Stimulated activated naive B cell treated with anti-CD40 and anti-IgM and Interleukin-4, amounts not matched to agents 10 μg/mL and 1 μg/mL and 100 μg/mL, for 72 hours (primary cell): ENCODE results near the gene SHC3.

ENCODE experiments used
- ATAC-seq, 2 donors: fragments of 150-1000 bp; cut with Tn5 transposase; replicated peaks; 2 replicates each; pipeline ENCODE4 v1.10.0; 2021; ENCODE audit warnings: moderate library complexity in 1 of 2
- DNase-seq: peaks from one replicate; pipeline ENCODE4 v3.0.0; 2021
- H3K27ac Mint-ChIP-seq: one replicate; pipeline ENCODE4 v1.8.0; 2022; ENCODE audit warnings: mild to moderate bottlenecking, mixed read lengths
- H3K27me3 Mint-ChIP-seq, 2 donors: one replicate each; pipeline ENCODE4 v1.8.0; 2022; ENCODE audit warnings: mixed read lengths in 2 of 2
- H3K36me3 Mint-ChIP-seq, 2 donors: one replicate each; pipeline ENCODE4 v1.8.0; 2022; ENCODE audit warnings: mixed read lengths in 2 of 2, mild to moderate bottlenecking in 1 of 2
- H3K4me1 Mint-ChIP-seq, 2 donors: one replicate each; pipeline ENCODE4 v1.8.0; 2022; ENCODE audit warnings: mixed read lengths in 2 of 2, mild to moderate bottlenecking in 1 of 2
- H3K4me3 Mint-ChIP-seq, 2 donors: one replicate each; pipeline ENCODE4 v1.8.0; 2022; ENCODE audit warnings: mild to moderate bottlenecking in 2 of 2, mixed read lengths in 2 of 2, moderate library complexity in 1 of 2
- H3K9me3 Mint-ChIP-seq, 2 donors: one replicate each; pipeline ENCODE4 v1.8.0; 2022; ENCODE audit warnings: mixed read lengths in 2 of 2, mild to moderate bottlenecking in 1 of 2

Gene SHC3

GRCh38 chr9:89006267-89006666 lies 172.4 kb downstream of the SHC3 start:
- Mint-ChIP-seq H3K36me3 (no peaks in the 10 kb centered on the region), H3K4me3 (no peak overlapping the region), H3K27me3 (peaks cover 17 to 29% of the 10 kb centered on the region in 2 donors), H3K4me1 (peaks cover 3 to 5% of the 10 kb centered on the region in 2 donors), H3K27ac (no peak overlapping the region), H3K9me3 (no peaks in the 10 kb centered on the region)
- DNase-seq (no peak), ATAC-seq (no peak)

- Mint-ChIP-seq H3K36me3 (no peaks in the 10 kb centered on the region), H3K9me3 (no peaks in the 10 kb centered on the region), H3K27ac (no peak overlapping the region), H3K4me1 (peaks cover 8 to 12% of the 10 kb centered on the region in 2 donors), H3K27me3 (peaks cover 22 to 36% of the 10 kb centered on the region in 2 donors), H3K4me3 (no peak overlapping the region)
- DNase-seq (no peak), ATAC-seq (no peak)
Measured at GRCh38 chr9:89005323-89005722, 173.3 kb downstream of the SHC3 start.

GRCh38 chr9:89002987-89003386 lies 175.6 kb downstream of the SHC3 start:
- DNase-seq: no peak
- Mint-ChIP-seq H3K36me3 (no peaks in the 10 kb centered on the region), H3K9me3 (no peaks in the 10 kb centered on the region), H3K27ac (no peak overlapping the region), H3K4me3 (no peak overlapping the region), H3K27me3 (peaks cover 22 to 31% of the 10 kb centered on the region in 2 donors), H3K4me1 (peaks cover 6 to 8% of the 10 kb centered on the region in 2 donors)
- no peak for ATAC-seq

- ATAC-seq (no peak), DNase-seq (no peak)
- Mint-ChIP-seq H3K9me3 (no peaks in the 10 kb centered on the region), H3K36me3 (no peaks in the 10 kb centered on the region), H3K4me3 (no peak overlapping the region), H3K4me1 (peaks cover 6 to 8% of the 10 kb centered on the region in 2 donors), H3K27me3 (peaks cover 22 to 31% of the 10 kb centered on the region in 2 donors), H3K27ac (no peak overlapping the region)
Measured at GRCh38 chr9:89001917-89002540, 176.6 kb downstream of the SHC3 start.

- Mint-ChIP-seq H3K27me3 (peaks cover 22 to 32% of the 10 kb centered on the region in 2 donors), H3K4me1 (peaks cover 6 to 8% of the 10 kb centered on the region in 2 donors), H3K9me3 (no peaks in the 10 kb centered on the region), H3K4me3 (no peak overlapping the region), H3K36me3 (no peaks in the 10 kb centered on the region), H3K27ac (no peak overlapping the region)
- DNase-seq: peak; percentile 61
- peak; percentile 87 to 96 for ATAC-seq
Measured at GRCh38 chr9:89000973-89001916, 177.4 kb downstream of the SHC3 start.

- Mint-ChIP-seq H3K36me3 (no peaks in the 10 kb centered on the region), H3K4me3 (no peak overlapping the region), H3K27me3 (peaks cover 23 to 35% of the 10 kb centered on the region in 2 donors), H3K27ac (no peak overlapping the region), H3K9me3 (no peaks in the 10 kb centered on the region), H3K4me1 (peaks cover 6 to 8% of the 10 kb centered on the region in 2 donors)
- ATAC-seq (no peak), DNase-seq (no peak)
Measured at GRCh38 chr9:89000371-89000781, 178.2 kb downstream of the SHC3 start.

- ATAC-seq (no peak), DNase-seq (no peak)
- Mint-ChIP-seq H3K4me1 (peaks cover 6 to 8% of the 10 kb centered on the region in 2 donors), H3K36me3 (no peaks in the 10 kb centered on the region), H3K9me3 (no peaks in the 10 kb centered on the region), H3K4me3 (no peak overlapping the region), H3K27ac (no peak overlapping the region), H3K27me3 (peaks cover 38 to 50% of the 10 kb centered on the region in 2 donors)
Measured at GRCh38 chr9:88998911-88999310, 179.7 kb downstream of the SHC3 start.

- Mint-ChIP-seq H3K4me3 (no peak overlapping the region), H3K36me3 (no peaks in the 10 kb centered on the region), H3K9me3 (no peaks in the 10 kb centered on the region), H3K27ac (no peak overlapping the region), H3K27me3 (peaks cover 42 to 54% of the 10 kb centered on the region in 2 donors), H3K4me1 (peaks cover 6 to 8% of the 10 kb centered on the region in 2 donors)
- DNase-seq (no peak), ATAC-seq (no peak)
Measured at GRCh38 chr9:88998503-88998902, 180.1 kb downstream of the SHC3 start.

- Mint-ChIP-seq H3K27me3 (peaks cover 46 to 54% of the 10 kb centered on the region in 2 donors), H3K27ac (no peak overlapping the region), H3K4me3 (no peak overlapping the region), H3K4me1 (peaks cover 6 to 8% of the 10 kb centered on the region in 2 donors), H3K9me3 (no peaks in the 10 kb centered on the region), H3K36me3 (no peaks in the 10 kb centered on the region)
- no peak for DNase-seq
- no peak for ATAC-seq
Measured at GRCh38 chr9:88997646-88998045, 181.0 kb downstream of the SHC3 start.

- no peaks in the 10 kb centered on the region for H3K9me3 Mint-ChIP-seq
- H3K27ac Mint-ChIP-seq: no peak overlapping the region
- ATAC-seq (no peak), DNase-seq (no peak)
- no peak overlapping the region for H3K4me3 Mint-ChIP-seq
- peaks cover 6 to 12% of the 10 kb centered on the region in 2 donors for H3K4me1 Mint-ChIP-seq
- no peaks in the 10 kb centered on the region for H3K36me3 Mint-ChIP-seq
- peaks cover 46 to 54% of the 10 kb centered on the region in 2 donors for H3K27me3 Mint-ChIP-seq
Measured at GRCh38 chr9:88996921-88997235, 181.7 kb downstream of the SHC3 start.

GRCh38 chr9:88996046-88996920 lies 182.3 kb downstream of the SHC3 start:
- H3K9me3 Mint-ChIP-seq: no peaks in the 10 kb centered on the region
- ATAC-seq (no peak), DNase-seq (no peak)
- H3K4me3 Mint-ChIP-seq: no peak overlapping the region
- H3K27me3 Mint-ChIP-seq: peaks cover 46 to 54% of the 10 kb centered on the region in 2 donors
- peaks cover 8 to 16% of the 10 kb centered on the region in 2 donors for H3K4me1 Mint-ChIP-seq
- H3K27ac Mint-ChIP-seq: no peak overlapping the region
- no peaks in the 10 kb centered on the region for H3K36me3 Mint-ChIP-seq

GRCh38 chr9:88995627-88996026 lies 183.0 kb downstream of the SHC3 start:
- Mint-ChIP-seq H3K9me3 (no peaks in the 10 kb centered on the region), H3K27ac (no peak overlapping the region), H3K4me3 (no peak overlapping the region), H3K27me3 (peaks cover 40 to 52% of the 10 kb centered on the region in 2 donors), H3K4me1 (peaks cover 3 to 14% of the 10 kb centered on the region in 2 donors), H3K36me3 (no peaks in the 10 kb centered on the region)
- DNase-seq (no peak), ATAC-seq (no peak)

GRCh38 chr9:88995200-88995577 lies 183.4 kb downstream of the SHC3 start:
- Mint-ChIP-seq H3K27ac (no peak overlapping the region), H3K36me3 (no peaks in the 10 kb centered on the region), H3K27me3 (peaks cover 45 to 55% of the 10 kb centered on the region in 2 donors), H3K9me3 (no peaks in the 10 kb centered on the region), H3K4me1 (peaks cover 3 to 16% of the 10 kb centered on the region in 2 donors), H3K4me3 (no peak overlapping the region)
- DNase-seq (no peak), ATAC-seq (no peak)
